Hematopoietic multipotent progenitor cell treated with erythropoietin and hydrocortisone succinate and interleukin-3 and kit ligand, for 4 days (in vitro differentiated cells): ENCODE data around the gene CAPN5.

Experiments used
- DNase-seq: peaks from one replicate; pipeline ENCODE4 v3.0.0-alpha.2; 2015

Gene CAPN5

GRCh38 chr11:77102246-77103210, 35.8 kb downstream of the CAPN5 start, which contains the start of gene OMP:
Gene OMP (plus strand): TSS chr11:77102840. CDS start chr11:77102840, 0 bp downstream.
- DNase-seq, result no peak

DNA sequence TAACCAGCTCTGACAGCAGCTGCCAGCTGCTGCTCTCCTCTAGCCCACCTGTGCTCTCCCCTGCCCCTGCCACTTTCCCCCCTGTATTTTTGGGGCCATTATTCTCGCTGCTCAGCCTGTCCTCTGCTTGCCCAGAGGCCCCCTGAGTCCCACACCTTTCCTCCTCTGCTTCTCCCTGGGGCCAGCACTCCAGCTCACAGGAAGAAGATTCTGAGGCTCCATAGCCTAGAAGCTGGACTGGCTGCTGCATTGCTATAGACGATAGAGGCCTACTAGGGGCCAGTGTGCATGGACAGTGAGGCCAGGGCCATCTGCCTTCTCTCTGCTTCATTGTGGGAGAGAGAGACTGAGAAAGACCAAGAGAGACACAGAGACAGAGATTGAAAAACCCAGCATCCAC, 36.5 kb downstream of the CAPN5 start:
- DNase-seq, result no peak

DNA sequence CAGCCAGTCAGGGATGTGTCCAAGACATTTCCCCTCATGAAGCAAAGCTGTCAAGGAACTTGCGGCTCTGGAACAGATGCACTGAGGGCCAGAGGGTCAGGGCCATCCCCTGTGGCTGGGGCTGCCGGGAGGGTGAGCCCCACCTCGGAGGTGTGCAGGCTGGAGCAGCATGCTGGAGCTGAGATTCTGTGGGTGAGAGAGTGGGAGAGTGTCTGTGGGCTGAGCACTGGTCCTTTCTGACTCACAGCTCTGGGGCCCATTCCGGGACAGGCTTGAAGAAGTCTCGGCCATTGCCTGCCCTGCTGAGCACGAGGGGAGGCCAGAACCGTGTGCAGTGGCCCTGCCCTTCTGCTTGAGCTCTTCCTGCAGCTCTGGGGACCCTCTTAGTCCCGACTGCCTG, 38.0 kb downstream of the CAPN5 start:
- DNase-seq, result no peak

DNA sequence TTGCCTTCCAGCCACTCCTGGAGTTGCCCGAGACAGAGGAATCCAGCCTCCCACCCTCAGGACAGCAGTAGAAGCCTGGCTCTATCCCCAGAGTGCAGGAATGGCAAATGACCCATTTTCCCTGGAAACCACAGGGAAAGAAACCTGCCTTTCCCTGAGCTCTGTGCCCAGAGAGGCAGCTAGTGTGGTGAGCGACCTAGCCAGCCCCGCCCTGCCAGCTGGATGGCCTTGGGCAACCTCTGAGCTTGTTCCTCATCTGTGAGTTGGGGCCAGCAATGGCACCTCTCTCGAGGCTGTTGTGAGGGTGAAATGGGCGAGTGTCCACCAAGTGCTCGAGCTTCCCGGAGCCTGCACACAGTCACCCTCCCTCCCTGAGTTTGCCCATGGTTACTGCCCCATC, 39.5 kb downstream of the CAPN5 start:
- DNase-seq, result no peak

- no peak for DNase-seq
Measured at GRCh38 chr11:77106759-77107158, 40.0 kb downstream of the CAPN5 start.

DNA sequence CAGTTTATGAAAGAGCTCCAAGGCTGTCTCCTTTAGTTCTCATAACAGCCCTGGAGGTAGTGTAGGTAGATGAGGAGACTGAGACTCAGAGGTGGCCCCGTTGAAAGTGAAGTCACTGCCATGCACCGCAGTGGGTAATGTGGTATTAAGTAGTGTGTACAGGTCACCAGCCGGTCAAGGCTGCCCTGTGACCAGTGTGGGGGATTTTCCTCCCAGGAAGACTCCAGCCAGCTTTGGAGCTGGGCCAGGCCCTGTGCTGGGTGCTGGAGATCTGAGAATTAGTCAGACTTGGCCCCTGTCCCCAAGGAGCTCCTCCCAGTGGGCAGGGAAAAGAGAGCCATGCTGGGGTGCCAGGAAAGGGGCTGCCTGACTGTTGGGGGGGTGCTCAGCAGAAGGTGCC, 41.2 kb downstream of the CAPN5 start:
- DNase-seq, result no peak

- DNase-seq, result no peak
Measured at GRCh38 chr11:77108436-77108835, 41.7 kb downstream of the CAPN5 start.

GRCh38 chr11:77109236-77110019, 42.7 kb downstream of the CAPN5 start:
- DNase-seq, result no peak

DNA sequence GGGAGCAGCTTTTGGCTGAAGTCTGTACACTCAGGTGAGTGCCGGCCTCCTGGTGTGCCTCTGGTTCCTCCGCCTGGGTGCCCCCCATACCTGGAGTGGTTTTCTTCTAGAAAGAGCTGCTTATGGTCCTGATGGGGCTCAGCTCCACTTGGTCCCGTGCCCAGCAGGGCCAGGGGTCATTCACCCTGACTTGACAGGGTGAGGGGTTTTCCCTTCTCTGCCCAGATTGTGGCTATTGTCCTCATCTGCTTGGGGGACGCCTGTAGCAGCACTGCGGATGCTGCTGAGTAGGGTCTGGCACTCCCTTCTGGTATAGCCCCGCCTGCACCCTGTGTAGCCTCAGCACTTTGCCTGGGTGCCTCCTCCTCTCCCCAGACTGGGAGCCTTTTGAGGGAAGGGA, 44.1 kb downstream of the CAPN5 start:
- DNase-seq, result no peak

DNA sequence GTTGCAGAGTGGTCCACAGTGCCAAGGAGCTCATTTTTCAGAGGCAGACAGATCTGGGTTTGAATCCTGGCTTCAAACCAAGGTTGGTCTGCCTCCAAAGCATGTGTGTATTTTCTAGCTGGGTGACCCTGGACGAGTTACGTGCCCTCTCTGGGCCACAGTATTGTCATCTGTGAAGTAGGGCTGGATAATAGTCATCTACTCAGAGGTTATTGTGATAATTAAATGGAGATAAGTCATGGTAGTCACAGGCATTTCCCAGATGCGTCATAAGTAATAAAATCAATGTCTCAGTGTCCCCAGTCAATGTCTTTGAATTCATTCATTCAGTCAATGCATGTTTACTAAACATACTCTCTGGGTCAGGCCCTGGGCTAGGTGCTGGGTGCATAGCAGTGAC, 44.5 kb downstream of the CAPN5 start:
- no peak for DNase-seq

- no peak for DNase-seq
Measured at GRCh38 chr11:77111946-77112345, 45.2 kb downstream of the CAPN5 start.

DNA sequence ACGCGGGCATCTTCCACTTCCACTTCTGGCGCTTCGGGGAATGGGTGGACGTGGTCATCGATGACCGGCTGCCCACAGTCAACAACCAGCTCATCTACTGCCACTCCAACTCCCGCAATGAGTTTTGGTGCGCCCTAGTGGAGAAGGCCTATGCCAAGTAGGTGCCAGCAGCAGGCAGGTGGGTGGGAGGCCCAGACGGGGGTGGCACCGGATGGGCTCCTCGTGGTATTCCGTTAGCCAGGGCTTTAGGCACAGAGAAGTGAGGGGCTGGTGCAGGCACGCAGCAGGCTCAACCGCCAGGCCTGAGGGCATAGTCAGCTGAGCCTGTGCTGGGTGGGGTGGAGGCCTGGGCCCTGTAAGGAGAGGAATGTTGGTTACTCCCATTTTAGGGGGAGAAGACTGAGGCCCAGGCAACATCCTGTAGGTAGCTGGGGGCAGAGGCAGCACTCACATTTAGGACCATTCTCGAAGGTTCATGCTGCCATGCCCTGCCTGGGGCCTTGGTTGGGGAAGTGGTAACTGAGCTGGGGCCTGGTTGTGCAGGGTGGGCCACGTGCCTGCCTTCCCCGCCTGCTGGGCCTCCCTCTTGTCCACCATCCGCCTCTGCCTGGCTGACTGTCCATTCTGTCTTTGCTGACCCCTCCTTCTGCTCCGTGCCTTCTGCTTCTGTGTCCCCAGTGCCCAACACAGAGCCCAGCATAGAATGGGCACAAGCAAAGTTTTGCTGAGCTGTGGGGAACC, 46.0 kb downstream of the CAPN5 start:
- no peak for DNase-seq

- peak; percentile 68 for DNase-seq
Measured at GRCh38 chr11:77113382-77114088, 46.8 kb downstream of the CAPN5 start.

- no peak for DNase-seq
Measured at GRCh38 chr11:77114089-77114463, 47.3 kb downstream of the CAPN5 start.

- peak; percentile 37 for DNase-seq
Measured at GRCh38 chr11:77115181-77115611, 48.4 kb downstream of the CAPN5 start.

GRCh38 chr11:77115956-77116355, 49.2 kb downstream of the CAPN5 start:
- no peak for DNase-seq

DNA sequence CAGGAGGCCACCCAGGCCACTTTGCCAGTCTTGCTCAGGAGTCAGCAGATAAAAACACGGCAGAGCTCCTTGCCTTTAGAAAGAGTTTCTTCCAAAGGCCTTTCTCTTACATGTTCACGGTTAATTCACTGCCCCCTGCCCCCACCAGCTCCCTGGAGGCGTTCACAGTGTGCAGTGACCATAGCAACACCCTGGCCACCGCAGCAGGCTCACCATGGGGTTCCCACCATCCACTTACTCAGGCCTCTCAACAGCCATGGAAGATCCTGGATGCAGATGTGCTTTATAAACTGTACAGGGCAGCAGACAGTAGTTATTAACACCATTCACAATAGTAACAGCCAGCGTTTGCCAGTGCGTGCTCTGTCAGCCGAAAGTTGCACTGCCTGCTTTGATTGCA, 50.7 kb downstream of the CAPN5 start:
- no peak for DNase-seq

DNA sequence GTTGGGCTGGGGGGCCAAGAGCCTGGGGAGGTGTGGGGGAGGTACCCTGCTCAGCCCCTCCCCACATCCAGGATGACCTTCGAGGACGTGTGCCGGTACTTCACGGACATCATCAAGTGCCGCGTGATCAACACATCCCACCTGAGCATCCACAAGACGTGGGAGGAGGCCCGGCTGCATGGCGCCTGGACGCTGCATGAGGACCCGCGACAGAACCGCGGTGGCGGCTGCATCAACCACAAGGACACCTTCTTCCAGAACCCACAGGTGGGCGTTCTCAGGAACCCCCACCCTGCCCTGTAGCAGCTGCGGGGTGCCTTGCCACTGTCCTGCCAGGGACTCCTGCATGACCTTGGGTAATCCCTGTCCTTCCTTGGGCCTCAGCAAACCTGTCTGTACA, 51.3 kb downstream of the CAPN5 start:
- no peak for DNase-seq

- DNase-seq, result no peak
Measured at GRCh38 chr11:77118971-77119370, 52.2 kb downstream of the CAPN5 start.

GRCh38 chr11:77119531-77119936, 52.8 kb downstream of the CAPN5 start:
- no peak for DNase-seq

GRCh38 chr11:77120571-77120970, 53.8 kb downstream of the CAPN5 start:
- no peak for DNase-seq

GRCh38 chr11:77121096-77121640, 54.4 kb downstream of the CAPN5 start:
- peak; percentile 64 for DNase-seq
